Measurements from ENCODE around the gene PDCD1LG2. TPM values are rescaled to one million over a fixed set of nuclear protein-coding genes. Genes with fewer than 3 reads are reported as not detected.

PDCD1LG2 gene
- polyA plus RNA-seq, 1 experiment = 49.8 TPM

DNA sequence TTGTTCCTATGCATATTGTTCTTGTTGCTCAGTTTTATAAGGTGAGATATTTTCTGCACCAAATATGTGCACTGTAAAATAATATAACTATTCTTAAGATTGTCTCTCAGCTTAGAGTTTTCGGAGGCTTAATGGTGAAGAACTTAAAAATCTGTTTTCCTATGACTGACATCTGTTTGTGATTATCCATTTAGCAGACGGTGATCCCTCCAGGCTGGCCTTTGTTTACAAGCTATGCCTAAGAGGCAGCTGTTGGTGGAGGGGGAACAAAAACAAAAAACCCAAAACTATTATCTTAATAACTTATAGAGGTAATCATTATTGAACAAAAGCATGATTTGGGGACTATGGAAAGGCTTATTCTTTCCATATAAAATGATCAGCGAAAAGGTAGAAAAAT is 658 bp downstream of the PDCD1LG2 start:
- Histone ChIP-seq H3K4me3 (ENCODE audit: low read depth, low read length) (peak overlapping the region; percentile 48), H3K36me3 (ENCODE audit: control insufficient read depth, insufficient read depth, low read length) (no peaks in the 10 kb centered on the region), H3K27me3 (ENCODE audit: control insufficient read depth, insufficient read depth, low read length) (no peaks in the 10 kb centered on the region)
- ChIA-PET CTCF (interaction anchor here (0.8 to 2.2 kb wide), 8 partner anchors 11 to 101 kb away, joined by 3 to 7 read pairs (median 4); no protein-coding TSS in a partner anchor), POLR2A (no interaction called here)
- no peak for DNase-seq (ENCODE audit: low read depth)
- TF ChIP-seq, protein P1, sequence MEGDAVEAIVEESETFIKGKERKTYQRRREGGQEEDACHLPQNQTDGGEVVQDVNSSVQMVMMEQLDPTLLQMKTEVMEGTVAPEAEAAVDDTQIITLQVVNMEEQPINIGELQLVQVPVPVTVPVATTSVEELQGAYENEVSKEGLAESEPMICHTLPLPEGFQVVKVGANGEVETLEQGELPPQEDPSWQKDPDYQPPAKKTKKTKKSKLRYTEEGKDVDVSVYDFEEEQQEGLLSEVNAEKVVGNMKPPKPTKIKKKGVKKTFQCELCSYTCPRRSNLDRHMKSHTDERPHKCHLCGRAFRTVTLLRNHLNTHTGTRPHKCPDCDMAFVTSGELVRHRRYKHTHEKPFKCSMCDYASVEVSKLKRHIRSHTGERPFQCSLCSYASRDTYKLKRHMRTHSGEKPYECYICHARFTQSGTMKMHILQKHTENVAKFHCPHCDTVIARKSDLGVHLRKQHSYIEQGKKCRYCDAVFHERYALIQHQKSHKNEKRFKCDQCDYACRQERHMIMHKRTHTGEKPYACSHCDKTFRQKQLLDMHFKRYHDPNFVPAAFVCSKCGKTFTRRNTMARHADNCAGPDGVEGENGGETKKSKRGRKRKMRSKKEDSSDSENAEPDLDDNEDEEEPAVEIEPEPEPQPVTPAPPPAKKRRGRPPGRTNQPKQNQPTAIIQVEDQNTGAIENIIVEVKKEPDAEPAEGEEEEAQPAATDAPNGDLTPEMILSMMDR (IDR thresholded peaks at IDR 0.05; ENCODE audit: insufficient read depth, low read depth, low read length) = no peak

- no peaks in the 10 kb centered on the region for H3K27me3 ChIP-seq (ENCODE audit: control insufficient read depth, insufficient read depth, low read length)
- TF ChIP-seq, protein P1 (IDR thresholded peaks at IDR 0.05; ENCODE audit: insufficient read depth, low read depth, low read length) = no peak
- H3K4me3 ChIP-seq (ENCODE audit: low read depth, low read length) = peak overlapping the region; percentile 48
- peaks cover 2% of the 10 kb centered on the region; the same call in 1 of the 2 replicates for H3K36me3 ChIP-seq (ENCODE audit: control insufficient read depth, insufficient read depth, low read length)
- ChIA-PET CTCF (interaction anchor here (0.8 to 2.2 kb wide), 4 partner anchors 12 to 101 kb away, joined by 3 to 7 read pairs (median 4); no protein-coding TSS in a partner anchor), POLR2A (no interaction called here)
- DNase-seq (ENCODE audit: low read depth) = no peak
Observed at GRCh38 chr9:5511476-5511875, 1.1 kb downstream of the PDCD1LG2 start.

GRCh38 chr9:5511935-5512580 is 1.7 kb downstream of the PDCD1LG2 start:
- Histone ChIP-seq H3K4me3 (ENCODE audit: low read depth, low read length) (peak overlapping the region; percentile 48), H3K36me3 (ENCODE audit: control insufficient read depth, insufficient read depth, low read length) (peaks cover 2% of the 10 kb centered on the region; the same call in 1 of the 2 replicates), H3K27me3 (ENCODE audit: control insufficient read depth, insufficient read depth, low read length) (no peaks in the 10 kb centered on the region)
- no peak for DNase-seq (ENCODE audit: low read depth)
- ChIA-PET CTCF (interaction anchor here (0.8 to 2.2 kb wide), 4 partner anchors 13 to 100 kb away, joined by 3 to 4 read pairs (median 4); no protein-coding TSS in a partner anchor), POLR2A (no interaction called here)
- TF ChIP-seq, protein P1 (IDR thresholded peaks at IDR 0.05; ENCODE audit: insufficient read depth, low read depth, low read length) = no peak

DNA sequence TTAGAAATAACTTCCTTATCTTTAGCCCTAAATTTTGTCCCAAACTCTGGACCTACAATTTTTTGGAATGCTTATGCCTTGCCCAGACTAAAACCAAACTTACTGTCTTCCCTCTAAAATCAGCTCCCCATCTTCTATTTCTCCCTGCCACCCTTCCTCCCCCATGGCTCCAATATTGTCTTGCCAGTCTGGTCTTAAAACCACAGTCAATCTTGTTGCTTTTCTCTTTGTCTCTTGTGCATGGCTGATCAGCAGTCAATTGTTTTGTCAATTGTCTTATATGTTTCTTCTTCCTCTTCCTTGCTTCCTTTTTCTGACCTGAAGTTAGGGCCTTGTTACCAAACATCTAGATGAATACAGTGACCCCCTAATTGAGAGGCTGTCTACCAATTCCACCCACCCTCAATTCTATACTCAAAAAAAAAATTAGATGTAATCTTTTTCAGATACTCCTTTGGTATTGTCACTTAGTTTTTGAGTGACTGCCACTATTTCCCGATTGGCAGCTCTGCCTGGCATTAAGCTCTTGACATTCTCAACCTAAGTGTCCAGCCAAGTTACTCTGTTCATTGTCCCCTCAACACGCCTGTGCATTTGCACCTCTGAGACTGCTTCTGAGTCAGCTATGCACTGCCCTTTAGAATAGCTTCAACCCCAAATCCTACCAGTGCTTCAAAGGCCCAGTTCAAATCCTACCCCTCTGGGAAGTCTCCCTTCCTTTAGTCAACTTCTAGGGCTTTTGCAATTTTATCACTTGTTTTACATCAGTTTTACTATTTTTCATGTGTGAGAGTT is 2.5 kb downstream of the PDCD1LG2 start:
- H3K27me3 ChIP-seq (ENCODE audit: control insufficient read depth, insufficient read depth, low read length) = no peaks in the 10 kb centered on the region
- POLR2A ChIA-PET = no interaction called here
- TF ChIP-seq, protein P1 (IDR thresholded peaks at IDR 0.05; ENCODE audit: insufficient read depth, low read depth, low read length) = no peak

More for the DNA sequence above, 2.5 kb downstream of the PDCD1LG2 start:
- Histone ChIP-seq H3K36me3 (ENCODE audit: control insufficient read depth, insufficient read depth, low read length) (peaks cover 2% of the 10 kb centered on the region; the same call in 1 of the 2 replicates), H3K4me3 (ENCODE audit: low read depth, low read length) (no peak overlapping the region)
- CTCF ChIA-PET = interaction anchor here (0.7 to 1.7 kb wide), 3 partner anchors 13 to 52 kb away, joined by 3 to 4 read pairs (median 3); no protein-coding TSS in a partner anchor
- DNase-seq (ENCODE audit: low read depth) = no peak

Measured in BJ (cell line).